Panc1 (cell line): ENCODE data around the gene GANC. TPM values are rescaled to one million over a fixed set of nuclear protein-coding genes. Genes with fewer than 3 reads are reported as not detected.

Experiments
- ATAC-seq: fragments of 200-7000 bp; cut with Tn5 transposase; 2 replicates; pipeline ENCODE4 v1.9.1; 2020; ENCODE audit warnings: mild to moderate bottlenecking, moderate library complexity
- BruUV-seq: library from RNA; stranded (reverse); fragments of 400-500 nt; replicated peaks from 2 replicates; lab custom pipeline; 2021; lab: Mats Ljungman, UMichigan
- CTCF ChIA-PET: fragments of 300-600 bp; sonication (Branson Sonifier 250); formaldehyde crosslinking; loops from one replicate; lab custom pipeline; 2022; ENCODE audit warnings: antibody characterized with exemption; lab: Charles Lee
- POLR2A ChIA-PET: fragments of 300-600 bp; sonication (Branson Sonifier 250); formaldehyde crosslinking; loops from one replicate; lab custom pipeline; 2022; ENCODE audit warnings: antibody characterized with exemption; lab: Charles Lee
- DNase-seq: peaks from one replicate; pipeline ENCODE4 v3.0.0-alpha.2; 2010; ENCODE audit warnings: low read depth, low spot score
- H3K27ac ChIP-seq: 2 replicates; pipeline ENCODE4 v1.5.1; 2011; ENCODE audit warnings: mild to moderate bottlenecking, low read length, inconsistent platforms
- H3K27me3 ChIP-seq: fragments of 200-500 bp; sonication (Bioruptor generic); 2 replicates; pipeline ENCODE4 v1.6.0; 2014; ENCODE audit warnings: low read length, inconsistent platforms; ENCODE audit not compliant: control insufficient read depth, insufficient read depth
- H3K36me3 ChIP-seq: fragments of 200-500 bp; sonication (Bioruptor generic); 2 replicates; pipeline ENCODE4 v1.5.1; 2014; ENCODE audit warnings: inconsistent platforms, mild to moderate bottlenecking, low read length, moderate library complexity; ENCODE audit not compliant: control insufficient read depth, insufficient read depth
- H3K4me1 ChIP-seq: 2 replicates; pipeline ENCODE4 v1.5.1; 2011; ENCODE audit warnings: inconsistent platforms, mild to moderate bottlenecking, low read length, moderate library complexity; ENCODE audit not compliant: control insufficient read depth, insufficient read depth
- H3K4me3 ChIP-seq, 2 experiments: 2 replicates each; pipeline ENCODE4 v1.5.1; 2011 to 2012; ENCODE audit warnings: low read depth in 2 of 2, low read length in 2 of 2, mild to moderate bottlenecking in 2 of 2, inconsistent platforms in 1 of 2, moderate library complexity in 1 of 2
- H3K9me3 ChIP-seq: fragments of 200-500 bp; sonication (Bioruptor generic); 2 replicates; pipeline ENCODE4 v1.5.1; 2014; ENCODE audit warnings: low read depth, mild to moderate bottlenecking, inconsistent platforms, low read length, moderate library complexity; ENCODE audit not compliant: control insufficient read depth, insufficient read depth
- POLR2AphosphoS5 ChIP-seq: IDR thresholded peaks from 2 replicates; pipeline ENCODE4 v1.6.1; 2012; ENCODE audit warnings: mild to moderate bottlenecking, low read depth, low read length, moderate library complexity
- SIN3A ChIP-seq: IDR thresholded peaks from 2 replicates; pipeline ENCODE4 v1.6.1; 2012; ENCODE audit warnings: low read depth, mild to moderate bottlenecking, low read length, moderate library complexity, borderline replicate concordance; ENCODE audit not compliant: insufficient read depth
- TCF7L2 ChIP-seq: IDR thresholded peaks from 2 replicates; pipeline ENCODE4 v1.6.1; 2011; ENCODE audit warnings: mild to moderate bottlenecking, low read depth, low read length, inconsistent platforms
- in situ Hi-C: cut with HindIII; loops from 2 replicates; pipeline ENCODE4 v1.10.0; 2016; ENCODE audit warnings: low sequenced_read_pairs, low pct_unique_long_range_greater_than_20kb
- intact Hi-C: fragments of 100-400 bp; cut with micrococcal nuclease; formaldehyde crosslinking; loops from one replicate; pipeline ENCODE4 v1.10.0; 2022; ENCODE audit not compliant: unreplicated experiment
- total RNA-seq: library from RNA; stranded (reverse); gene quantifications from one replicate; pipeline ENCODE4 v1.2.1, GENCODE V29; 2021; ENCODE audit not compliant: unreplicated experiment
- TF ChIP-seq, protein P1 (sequence below): fragments of 450-650 bp; IDR thresholded peaks from 2 replicates; pipeline ENCODE4 v1.5.1; 2017; ENCODE audit warnings: mild to moderate bottlenecking
- TF ChIP-seq, protein P2 (sequence below), 2 experiments: IDR thresholded peaks; 2 replicates each; pipeline ENCODE4 v1.6.1; 2011 to 2012; ENCODE audit warnings: low read depth in 2 of 2, control low read depth in 1 of 2, low read length in 1 of 2, mild to moderate bottlenecking in 1 of 2, moderate library complexity in 1 of 2; ENCODE audit not compliant: insufficient read depth in 1 of 2

Gene GANC
- total RNA-seq, 1 experiment from 2014 or later, result 21.1 TPM

DNA sequence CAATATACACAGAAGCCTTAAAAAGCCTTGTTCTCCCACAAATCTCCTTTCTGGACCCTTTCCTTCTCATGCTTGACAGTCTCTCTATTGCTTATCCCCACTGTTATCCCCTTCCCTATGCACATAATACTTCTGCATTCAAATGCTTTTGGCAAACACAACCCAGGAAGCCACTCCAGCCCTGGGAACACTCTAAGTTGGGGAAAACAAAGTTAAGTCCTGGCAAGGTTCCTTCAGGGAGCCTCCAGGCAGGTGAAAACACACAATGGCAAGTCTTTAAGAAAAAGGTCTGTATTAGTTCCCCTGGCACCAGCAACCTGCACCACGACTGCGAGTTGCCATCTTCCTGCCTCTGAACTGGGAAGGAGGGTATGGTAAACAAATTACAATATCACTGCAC is 19.7 kb upstream of the GANC start:
- ATAC-seq (no peak), DNase-seq (no peak)
- H3K36me3 ChIP-seq, result peaks cover 5% of the 10 kb centered on the region; the same call in 1 of the 2 replicates
- POLR2A ChIA-PET, result no interaction called here
- peaks cover 2% of the 10 kb centered on the region; the same call in 1 of the 2 replicates for H3K9me3 ChIP-seq
- no peak overlapping the region for H3K27ac ChIP-seq
- no TSS peak for BruUV-seq
- CTCF ChIA-PET, result no interaction called here
- TF ChIP-seq TCF7L2, result no peak
- no peak for TF ChIP-seq SIN3A
- TF ChIP-seq POLR2AphosphoS5, result no peak
- TF ChIP-seq, protein P1, sequence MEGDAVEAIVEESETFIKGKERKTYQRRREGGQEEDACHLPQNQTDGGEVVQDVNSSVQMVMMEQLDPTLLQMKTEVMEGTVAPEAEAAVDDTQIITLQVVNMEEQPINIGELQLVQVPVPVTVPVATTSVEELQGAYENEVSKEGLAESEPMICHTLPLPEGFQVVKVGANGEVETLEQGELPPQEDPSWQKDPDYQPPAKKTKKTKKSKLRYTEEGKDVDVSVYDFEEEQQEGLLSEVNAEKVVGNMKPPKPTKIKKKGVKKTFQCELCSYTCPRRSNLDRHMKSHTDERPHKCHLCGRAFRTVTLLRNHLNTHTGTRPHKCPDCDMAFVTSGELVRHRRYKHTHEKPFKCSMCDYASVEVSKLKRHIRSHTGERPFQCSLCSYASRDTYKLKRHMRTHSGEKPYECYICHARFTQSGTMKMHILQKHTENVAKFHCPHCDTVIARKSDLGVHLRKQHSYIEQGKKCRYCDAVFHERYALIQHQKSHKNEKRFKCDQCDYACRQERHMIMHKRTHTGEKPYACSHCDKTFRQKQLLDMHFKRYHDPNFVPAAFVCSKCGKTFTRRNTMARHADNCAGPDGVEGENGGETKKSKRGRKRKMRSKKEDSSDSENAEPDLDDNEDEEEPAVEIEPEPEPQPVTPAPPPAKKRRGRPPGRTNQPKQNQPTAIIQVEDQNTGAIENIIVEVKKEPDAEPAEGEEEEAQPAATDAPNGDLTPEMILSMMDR, result no peak
- TF ChIP-seq, protein P2, sequence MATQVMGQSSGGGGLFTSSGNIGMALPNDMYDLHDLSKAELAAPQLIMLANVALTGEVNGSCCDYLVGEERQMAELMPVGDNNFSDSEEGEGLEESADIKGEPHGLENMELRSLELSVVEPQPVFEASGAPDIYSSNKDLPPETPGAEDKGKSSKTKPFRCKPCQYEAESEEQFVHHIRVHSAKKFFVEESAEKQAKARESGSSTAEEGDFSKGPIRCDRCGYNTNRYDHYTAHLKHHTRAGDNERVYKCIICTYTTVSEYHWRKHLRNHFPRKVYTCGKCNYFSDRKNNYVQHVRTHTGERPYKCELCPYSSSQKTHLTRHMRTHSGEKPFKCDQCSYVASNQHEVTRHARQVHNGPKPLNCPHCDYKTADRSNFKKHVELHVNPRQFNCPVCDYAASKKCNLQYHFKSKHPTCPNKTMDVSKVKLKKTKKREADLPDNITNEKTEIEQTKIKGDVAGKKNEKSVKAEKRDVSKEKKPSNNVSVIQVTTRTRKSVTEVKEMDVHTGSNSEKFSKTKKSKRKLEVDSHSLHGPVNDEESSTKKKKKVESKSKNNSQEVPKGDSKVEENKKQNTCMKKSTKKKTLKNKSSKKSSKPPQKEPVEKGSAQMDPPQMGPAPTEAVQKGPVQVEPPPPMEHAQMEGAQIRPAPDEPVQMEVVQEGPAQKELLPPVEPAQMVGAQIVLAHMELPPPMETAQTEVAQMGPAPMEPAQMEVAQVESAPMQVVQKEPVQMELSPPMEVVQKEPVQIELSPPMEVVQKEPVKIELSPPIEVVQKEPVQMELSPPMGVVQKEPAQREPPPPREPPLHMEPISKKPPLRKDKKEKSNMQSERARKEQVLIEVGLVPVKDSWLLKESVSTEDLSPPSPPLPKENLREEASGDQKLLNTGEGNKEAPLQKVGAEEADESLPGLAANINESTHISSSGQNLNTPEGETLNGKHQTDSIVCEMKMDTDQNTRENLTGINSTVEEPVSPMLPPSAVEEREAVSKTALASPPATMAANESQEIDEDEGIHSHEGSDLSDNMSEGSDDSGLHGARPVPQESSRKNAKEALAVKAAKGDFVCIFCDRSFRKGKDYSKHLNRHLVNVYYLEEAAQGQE (IDR thresholded peaks at IDR 0.05; ENCODE audit: insufficient read depth in 1 of 2, low read depth in 2 of 2, low read length in 1 of 2), result no peak
- no peaks in the 10 kb centered on the region for H3K4me1 ChIP-seq
- intact Hi-C loops, result no loop called here
- in situ Hi-C loops, result no loop called here
- no peaks in the 10 kb centered on the region for H3K27me3 ChIP-seq
- no peak overlapping the region for H3K4me3 ChIP-seq

DNA sequence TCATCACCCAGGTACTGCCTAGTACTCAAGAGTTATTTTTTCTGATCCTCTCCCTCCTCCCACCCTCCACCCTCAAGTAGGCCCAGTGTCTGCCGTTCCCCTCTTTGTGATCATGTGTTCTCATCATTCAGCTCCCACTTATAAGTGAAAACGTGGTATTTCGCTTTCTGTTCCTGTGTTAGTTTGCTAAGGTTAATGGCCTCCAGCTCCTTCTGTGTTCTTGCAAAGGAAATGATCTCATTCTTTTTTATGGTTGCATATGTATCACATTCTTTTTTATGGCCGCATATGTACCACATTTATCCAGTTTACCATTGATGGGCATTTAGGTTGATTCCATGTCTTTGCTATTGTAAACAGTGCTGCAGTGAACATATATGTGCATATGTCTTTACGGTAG is 8.2 kb upstream of the GANC start:
- Histone ChIP-seq H3K4me1 (no peaks in the 10 kb centered on the region; the same call in 1 of the 2 replicates), H3K36me3 (peaks cover 40% of the 10 kb centered on the region; the same call in 1 of the 2 replicates), H3K27me3 (no peaks in the 10 kb centered on the region), H3K4me3 (no peak overlapping the region), H3K27ac (no peak overlapping the region), H3K9me3 (no peaks in the 10 kb centered on the region)
- TF ChIP-seq SIN3A (no peak), TCF7L2 (no peak), POLR2AphosphoS5 (no peak)
- intact Hi-C loops, result no loop called here
- in situ Hi-C loops, result no loop called here
- ATAC-seq (no peak), DNase-seq (no peak)
- no TSS peak for BruUV-seq
- CTCF ChIA-PET, result interaction anchor here (0.6 kb wide), 1 partner anchor 9 kb away, joined by 3 read pairs; the partner anchor contains the start of gene TMEM87A
- POLR2A ChIA-PET, result interaction anchor here (0.6 to 0.8 kb wide), 2 partner anchors 17 to 81 kb away, joined by 3 to 8 read pairs; no protein-coding TSS in a partner anchor

DNA sequence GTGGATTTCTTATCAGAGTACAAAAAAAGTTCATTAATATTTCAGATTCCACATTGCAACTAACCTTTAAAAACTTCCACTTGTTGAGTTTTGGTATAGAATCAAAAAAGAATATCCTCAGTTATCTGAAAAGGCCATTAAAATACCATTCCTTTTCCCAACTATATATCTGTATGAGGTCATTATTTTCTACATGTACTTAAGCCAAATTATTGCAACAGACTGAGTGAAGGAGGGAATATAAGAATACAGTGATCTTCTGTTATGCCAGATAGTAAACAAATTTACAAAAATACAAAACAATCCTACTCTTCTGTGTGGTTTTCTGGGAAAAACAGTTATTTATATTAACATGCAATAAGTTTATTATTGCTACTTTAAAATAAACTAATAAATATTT is 5.7 kb upstream of the GANC start:
- no TSS peak for BruUV-seq
- Histone ChIP-seq H3K36me3 (peaks cover 28% of the 10 kb centered on the region; the same call in 1 of the 2 replicates), H3K27ac (no peak overlapping the region), H3K27me3 (no peaks in the 10 kb centered on the region), H3K9me3 (no peaks in the 10 kb centered on the region), H3K4me1 (peaks cover 17% of the 10 kb centered on the region), H3K4me3 (no peak overlapping the region)
- TF ChIP-seq, protein P2 (IDR thresholded peaks at IDR 0.05; ENCODE audit: insufficient read depth in 1 of 2, low read depth in 2 of 2, low read length in 1 of 2), result no peak
- TF ChIP-seq, protein P1, result no peak
- in situ Hi-C loops (no loop called here), intact Hi-C loops (no loop called here)
- ATAC-seq (no peak), DNase-seq (no peak)
- CTCF ChIA-PET, result no interaction called here
- POLR2A ChIA-PET, result no interaction called here
